BLaER1 (cell line): ENCODE data around the gene NDOR1.
A peak's percentile ranks its signal among the peaks of the same experiment; 100 is the strongest.

ENCODE experiments used
- H3K27ac ChIP-seq: shearing (Covaris generic); formaldehyde crosslinking; 2 replicates; pipeline ENCODE4 v1.8.1; 2022
- H3K27me3 ChIP-seq: shearing (Covaris generic); formaldehyde crosslinking; 2 replicates; pipeline ENCODE4 v1.8.1; 2022
- H3K36me3 ChIP-seq: shearing (Covaris generic); formaldehyde crosslinking; 2 replicates; pipeline ENCODE4 v1.8.1; 2022
- H3K4me1 ChIP-seq: shearing (Covaris generic); formaldehyde crosslinking; 2 replicates; pipeline ENCODE4 v1.8.1; 2022
- H3K4me2 ChIP-seq: shearing (Covaris generic); formaldehyde crosslinking; 2 replicates; pipeline ENCODE4 v1.8.1; 2022
- H3K4me3 ChIP-seq: shearing (Covaris generic); formaldehyde crosslinking; 2 replicates; pipeline ENCODE4 v1.8.1; 2022
- H3K9ac ChIP-seq: shearing (Covaris generic); formaldehyde crosslinking; 2 replicates; pipeline ENCODE4 v1.8.1; 2022
- H3K9me3 ChIP-seq: shearing (Covaris generic); formaldehyde crosslinking; 2 replicates; pipeline ENCODE4 v1.8.1; 2022
- H4K20me1 ChIP-seq: shearing (Covaris generic); formaldehyde crosslinking; 2 replicates; pipeline ENCODE4 v1.8.1; 2022
- Cebpa-rat ChIP-seq: shearing (Covaris generic); IDR thresholded peaks from 2 replicates; pipeline ENCODE4 v1.8.1; 2022

Gene NDOR1

GRCh38 chr9:137181680-137182079 is 23.8 kb upstream of the NDOR1 start:
- Histone ChIP-seq H3K9me3 (no peaks in the 10 kb centered on the region), H3K36me3 (peaks cover 100% of the 10 kb centered on the region), H3K27me3 (no peaks in the 10 kb centered on the region), H3K4me1 (peaks cover 14% of the 10 kb centered on the region), H3K4me3 (no peak overlapping the region), H3K27ac (no peak overlapping the region), H4K20me1 (peaks cover 52% of the 10 kb centered on the region), H3K4me2 (no peak overlapping the region), H3K9ac (no peak overlapping the region)
- no peak for TF ChIP-seq Cebpa-rat

GRCh38 chr9:137182836-137183235 is 22.7 kb upstream of the NDOR1 start:
- Histone ChIP-seq H3K27me3 (no peaks in the 10 kb centered on the region), H3K4me3 (no peak overlapping the region), H3K4me1 (peaks cover 22% of the 10 kb centered on the region), H4K20me1 (peaks cover 52% of the 10 kb centered on the region), H3K27ac (no peak overlapping the region), H3K9me3 (no peaks in the 10 kb centered on the region), H3K36me3 (peaks cover 97% of the 10 kb centered on the region), H3K9ac (no peak overlapping the region), H3K4me2 (no peak overlapping the region)
- TF ChIP-seq Cebpa-rat, result no peak

- Histone ChIP-seq H3K4me3 (no peak overlapping the region), H3K4me1 (peaks cover 22% of the 10 kb centered on the region), H3K27ac (no peak overlapping the region), H3K36me3 (peaks cover 85% of the 10 kb centered on the region), H3K27me3 (no peaks in the 10 kb centered on the region), H3K9ac (no peak overlapping the region), H3K4me2 (no peak overlapping the region), H4K20me1 (peaks cover 47% of the 10 kb centered on the region), H3K9me3 (no peaks in the 10 kb centered on the region)
- TF ChIP-seq Cebpa-rat, result no peak
Measured at GRCh38 chr9:137183980-137184595, 21.4 kb upstream of the NDOR1 start.

DNA sequence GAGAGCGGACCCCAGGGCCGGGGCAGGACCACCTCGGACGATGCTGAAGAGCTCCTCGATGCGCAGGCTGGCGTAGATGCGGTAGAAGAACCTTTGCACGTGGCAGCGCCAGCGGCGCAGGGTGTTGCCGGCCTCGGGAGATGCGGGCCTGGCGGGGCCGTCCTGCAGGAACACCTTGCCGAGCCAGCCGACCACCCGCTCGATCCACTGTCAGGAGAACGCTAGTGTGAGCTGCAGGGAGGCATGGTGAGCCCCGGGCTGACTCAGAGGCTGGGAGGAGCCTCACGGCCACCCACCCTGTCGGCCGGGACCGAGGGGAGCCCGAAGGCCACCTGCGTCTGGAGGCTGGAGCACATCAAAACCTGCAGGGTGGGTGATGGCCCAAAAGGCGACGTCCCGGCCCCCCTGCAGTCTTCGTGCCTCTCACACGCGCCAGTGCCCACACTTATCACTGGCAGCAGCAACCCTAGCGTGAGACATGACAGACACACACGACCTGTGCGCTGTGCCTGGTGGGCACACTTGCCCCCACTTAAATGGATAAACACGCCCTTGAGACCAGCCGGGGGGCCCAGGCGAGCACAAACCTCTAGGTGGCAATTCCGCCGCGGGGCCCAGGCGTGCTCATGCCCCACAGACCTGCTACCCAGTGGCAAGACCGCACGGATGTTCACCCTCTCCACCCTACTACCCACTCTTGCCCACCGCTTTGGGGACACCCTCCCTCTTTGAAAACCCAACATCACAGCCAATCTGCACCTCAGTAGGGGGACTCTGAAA is 20.4 kb upstream of the NDOR1 start:
- peaks cover 31% of the 10 kb centered on the region for H3K4me1 ChIP-seq
- no peak overlapping the region for H3K4me2 ChIP-seq
- peaks cover 80% of the 10 kb centered on the region for H3K36me3 ChIP-seq

DNA sequence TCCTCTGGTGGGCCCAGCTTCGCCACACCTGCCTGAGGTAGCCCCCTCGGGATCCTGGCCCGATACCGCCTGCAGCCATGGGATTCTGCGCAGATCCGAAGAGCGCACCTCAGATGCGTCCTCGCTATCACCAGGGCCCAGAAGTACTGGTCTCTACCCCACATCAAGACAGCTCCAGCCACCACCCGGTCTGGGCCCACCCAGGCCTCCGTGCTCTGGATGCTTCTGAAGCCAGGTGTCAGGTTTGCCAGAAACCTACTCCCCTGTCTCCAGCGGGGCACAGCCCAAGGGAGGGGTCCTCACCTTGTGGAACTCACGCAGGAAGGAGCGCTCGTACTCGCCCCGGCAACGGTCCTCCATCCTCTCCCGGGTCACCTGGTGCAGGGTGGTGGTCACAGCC is 19.6 kb upstream of the NDOR1 start:
- H3K4me2 ChIP-seq, result peak overlapping the region; percentile 99
- H3K36me3 ChIP-seq, result peaks cover 79% of the 10 kb centered on the region
- no peak for TF ChIP-seq Cebpa-rat
- peaks cover 65% of the 10 kb centered on the region for H4K20me1 ChIP-seq
- H3K9me3 ChIP-seq, result no peaks in the 10 kb centered on the region
- H3K4me1 ChIP-seq, result peaks cover 40% of the 10 kb centered on the region
- peak overlapping the region; percentile 87; the same call in 1 of the 2 replicates for H3K4me3 ChIP-seq
- no peak overlapping the region for H3K27ac ChIP-seq
- no peaks in the 10 kb centered on the region for H3K27me3 ChIP-seq
- H3K9ac ChIP-seq, result no peak overlapping the region

More for the DNA sequence above, 20.4 kb upstream of the NDOR1 start:
- Histone ChIP-seq H3K27ac (no peak overlapping the region), H3K9me3 (no peaks in the 10 kb centered on the region), H4K20me1 (peaks cover 56% of the 10 kb centered on the region), H3K4me3 (no peak overlapping the region), H3K27me3 (no peaks in the 10 kb centered on the region), H3K9ac (no peak overlapping the region)
- TF ChIP-seq Cebpa-rat, result no peak

GRCh38 chr9:137186385-137186784 is 19.1 kb upstream of the NDOR1 start:
- Histone ChIP-seq H3K36me3 (peaks cover 79% of the 10 kb centered on the region), H4K20me1 (peaks cover 69% of the 10 kb centered on the region), H3K9me3 (no peaks in the 10 kb centered on the region), H3K9ac (peak overlapping the region; percentile 85; the same call in 1 of the 2 replicates), H3K27ac (no peak overlapping the region), H3K27me3 (no peaks in the 10 kb centered on the region), H3K4me2 (peak overlapping the region; percentile 99), H3K4me3 (peak overlapping the region; percentile 87; the same call in 1 of the 2 replicates), H3K4me1 (peaks cover 44% of the 10 kb centered on the region)
- TF ChIP-seq Cebpa-rat, result no peak

- peak overlapping the region; percentile 85 for H3K9ac ChIP-seq
- no peaks in the 10 kb centered on the region for H3K27me3 ChIP-seq
- H3K9me3 ChIP-seq, result no peaks in the 10 kb centered on the region
- peaks cover 76% of the 10 kb centered on the region for H4K20me1 ChIP-seq
- no peak for TF ChIP-seq Cebpa-rat
- peak overlapping the region; percentile 87 for H3K4me3 ChIP-seq
- H3K36me3 ChIP-seq, result peaks cover 79% of the 10 kb centered on the region
- H3K4me1 ChIP-seq, result peaks cover 54% of the 10 kb centered on the region
- H3K4me2 ChIP-seq, result peak overlapping the region; percentile 99
- no peak overlapping the region for H3K27ac ChIP-seq
Measured at GRCh38 chr9:137187386-137187785, 18.1 kb upstream of the NDOR1 start.

DNA sequence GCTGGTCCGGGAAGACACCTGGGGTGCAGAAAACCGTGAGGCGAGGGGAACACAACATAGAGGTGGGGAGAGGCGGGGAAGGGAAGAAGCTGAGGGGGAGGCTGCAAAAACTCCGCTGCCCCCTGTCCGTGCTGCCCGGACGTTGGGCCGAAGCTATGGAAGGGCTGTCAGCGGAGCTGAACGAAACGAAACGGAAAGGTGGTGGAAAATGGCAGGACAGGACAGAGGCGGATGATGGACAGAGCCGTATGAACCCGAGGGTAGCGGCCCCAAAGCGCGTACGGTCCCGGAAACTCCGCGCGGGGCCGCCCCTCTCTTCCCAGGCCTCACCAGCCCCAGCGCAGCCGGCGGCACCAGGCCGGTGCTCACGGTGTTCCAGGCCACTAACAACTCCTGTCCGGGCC is 17.4 kb upstream of the NDOR1 start:
- Histone ChIP-seq H3K36me3 (peaks cover 79% of the 10 kb centered on the region), H3K9ac (peak overlapping the region; percentile 85), H3K27me3 (no peaks in the 10 kb centered on the region), H4K20me1 (peaks cover 80% of the 10 kb centered on the region), H3K9me3 (no peaks in the 10 kb centered on the region), H3K4me1 (peaks cover 61% of the 10 kb centered on the region), H3K4me3 (peak overlapping the region; percentile 87), H3K4me2 (peak overlapping the region; percentile 99), H3K27ac (peak overlapping the region; percentile 91)
- no peak for TF ChIP-seq Cebpa-rat

- Histone ChIP-seq H3K27me3 (no peaks in the 10 kb centered on the region), H3K9me3 (no peaks in the 10 kb centered on the region), H3K27ac (peak within 1 kb of the TSS; percentile 91), H4K20me1 (peaks cover 86% of the 10 kb centered on the region), H3K4me3 (peak within 1 kb of the TSS; percentile 87), H3K4me1 (peaks cover 67% of the 10 kb centered on the region), H3K36me3 (peaks cover 77% of the 10 kb centered on the region), H3K9ac (peak within 1 kb of the TSS; percentile 85), H3K4me2 (peak within 1 kb of the TSS; percentile 100)
- TF ChIP-seq Cebpa-rat, result no peak
Measured at GRCh38 chr9:137188490-137189296, 16.8 kb upstream of the NDOR1 start, which contains the start of the genes ANAPC2 and SSNA1. TSS of gene ANAPC2 (minus strand) at chr9:137188560. CDS start at chr9:137188532, 28 bp downstream. TSS of gene SSNA1 (plus strand) at chr9:137188676. CDS start at chr9:137188727, 51 bp downstream.
